T-helper 1 cell treated with Interleukin-12 subunit alpha and Interleukin-12 subunit beta and Interleukin-4 antibody, amounts not matched to agents 30 μg/mL and 1 μg/mL, for 36 hours (primary cell): ENCODE data around the gene IGFL3.
"Not testable (repeated sequence)": the region's sequence is repeated elsewhere in the genome, so short reads cannot be mapped to it uniquely, and the experiment has no call there.

ENCODE experiments used
- H3K27ac Mint-ChIP-seq: one replicate; pipeline ENCODE4 v1.8.0; 2021; ENCODE audit warnings: mild to moderate bottlenecking, mixed read lengths
- H3K27me3 Mint-ChIP-seq: one replicate; pipeline ENCODE4 v1.8.0; 2021; ENCODE audit warnings: low read depth, mixed read lengths
- H3K36me3 Mint-ChIP-seq: one replicate; pipeline ENCODE4 v1.8.0; 2021; ENCODE audit warnings: low read depth, mixed read lengths
- H3K4me1 Mint-ChIP-seq: one replicate; pipeline ENCODE4 v1.8.0; 2021; ENCODE audit warnings: low read depth, mixed read lengths
- H3K4me3 Mint-ChIP-seq: one replicate; pipeline ENCODE4 v1.8.0; 2021; ENCODE audit warnings: mild to moderate bottlenecking, moderate library complexity, mixed read lengths
- H3K9me3 Mint-ChIP-seq: one replicate; pipeline ENCODE4 v1.8.0; 2021; ENCODE audit warnings: mixed read lengths

IGFL3 gene

GRCh38 chr19:46124638-46125115 is at the start of gene IGFL3:
TSS of gene IGFL3 (minus strand) at chr19:46124688. CDS start at chr19:46124649, 39 bp downstream.
- Mint-ChIP-seq H3K9me3 (no peaks in the 10 kb centered on the region), H3K36me3 (no peaks in the 10 kb centered on the region), H3K27ac (no peak within 1 kb of the TSS), H3K4me3 (no peak within 1 kb of the TSS), H3K27me3 (peaks cover 63% of the 10 kb centered on the region), H3K4me1 (no peaks in the 10 kb centered on the region)

- Mint-ChIP-seq H3K9me3 (no peaks in the 10 kb centered on the region), H3K4me1 (no peaks in the 10 kb centered on the region), H3K27me3 (peaks cover 12% of the 10 kb centered on the region), H3K36me3 (no peaks in the 10 kb centered on the region), H3K4me3 (no peak overlapping the region), H3K27ac (no peak overlapping the region)
These were observed 49.5 kb upstream of the IGFL3 start for GRCh38 chr19:46173886-46174480.

- Mint-ChIP-seq H3K9me3 (peaks cover 18% of the 10 kb centered on the region), H3K4me3 (no peak overlapping the region), H3K27ac (no peak overlapping the region), H3K36me3 (no peaks in the 10 kb centered on the region), H3K4me1 (no peaks in the 10 kb centered on the region), H3K27me3 (peaks cover 17% of the 10 kb centered on the region)
These were observed 38.2 kb upstream of the IGFL3 start for GRCh38 chr19:46162731-46163130.

GRCh38 chr19:46161642-46162257 is 37.3 kb upstream of the IGFL3 start:
- not testable (repeated sequence) for H3K27ac Mint-ChIP-seq, H3K4me1 Mint-ChIP-seq, H3K4me3 Mint-ChIP-seq, H3K36me3 Mint-ChIP-seq
- peaks cover 18% of the 10 kb centered on the region for H3K9me3 Mint-ChIP-seq
- peaks cover 17% of the 10 kb centered on the region for H3K27me3 Mint-ChIP-seq

- H3K27ac Mint-ChIP-seq, result no peak overlapping the region
- H3K4me3 Mint-ChIP-seq, result no peak overlapping the region
- H3K27me3 Mint-ChIP-seq, result peaks cover 24% of the 10 kb centered on the region
- H3K36me3 Mint-ChIP-seq, result no peaks in the 10 kb centered on the region
- peaks cover 18% of the 10 kb centered on the region for H3K9me3 Mint-ChIP-seq
- H3K4me1 Mint-ChIP-seq, result no peaks in the 10 kb centered on the region
These were observed 35.8 kb upstream of the IGFL3 start for GRCh38 chr19:46160233-46160775.

GRCh38 chr19:46159418-46160232 is 35.1 kb upstream of the IGFL3 start:
- peaks cover 24% of the 10 kb centered on the region for H3K27me3 Mint-ChIP-seq
- no peaks in the 10 kb centered on the region for H3K36me3 Mint-ChIP-seq
- no peak overlapping the region for H3K4me3 Mint-ChIP-seq
- H3K4me1 Mint-ChIP-seq, result no peaks in the 10 kb centered on the region
- no peak overlapping the region for H3K27ac Mint-ChIP-seq
- H3K9me3 Mint-ChIP-seq, result peaks cover 18% of the 10 kb centered on the region

GRCh38 chr19:46155237-46155636 is 30.7 kb upstream of the IGFL3 start:
- no peak overlapping the region for H3K27ac Mint-ChIP-seq

GRCh38 chr19:46150606-46151005 is 26.1 kb upstream of the IGFL3 start:
- H3K36me3 Mint-ChIP-seq, result no peaks in the 10 kb centered on the region
- H3K27me3 Mint-ChIP-seq, result peaks cover 37% of the 10 kb centered on the region
- no peak overlapping the region for H3K27ac Mint-ChIP-seq
- H3K4me3 Mint-ChIP-seq, result no peak overlapping the region
- H3K9me3 Mint-ChIP-seq, result no peaks in the 10 kb centered on the region
- no peaks in the 10 kb centered on the region for H3K4me1 Mint-ChIP-seq

More at GRCh38 chr19:46155237-46155636, 30.7 kb upstream of the IGFL3 start:
- Mint-ChIP-seq H3K36me3 (no peaks in the 10 kb centered on the region), H3K4me1 (no peaks in the 10 kb centered on the region), H3K4me3 (no peak overlapping the region), H3K9me3 (no peaks in the 10 kb centered on the region), H3K27me3 (peaks cover 28% of the 10 kb centered on the region)

GRCh38 chr19:46147791-46148288 is 23.4 kb upstream of the IGFL3 start, which contains the start of gene IGFL2:
TSS of gene IGFL2 (plus strand) at chr19:46148238. CDS start at chr19:46148279, 41 bp downstream.
- Mint-ChIP-seq H3K4me1 (no peaks in the 10 kb centered on the region), H3K27me3 (peaks cover 35% of the 10 kb centered on the region), H3K9me3 (no peaks in the 10 kb centered on the region), H3K27ac (no peak within 1 kb of the TSS), H3K4me3 (no peak within 1 kb of the TSS), H3K36me3 (no peaks in the 10 kb centered on the region)

GRCh38 chr19:46147166-46147740 is 22.8 kb upstream of the IGFL3 start:
- H3K27me3 Mint-ChIP-seq, result peaks cover 35% of the 10 kb centered on the region

GRCh38 chr19:46144756-46145155 is 20.3 kb upstream of the IGFL3 start:
- Mint-ChIP-seq H3K4me3 (no peak overlapping the region), H3K27me3 (peaks cover 36% of the 10 kb centered on the region), H3K9me3 (no peaks in the 10 kb centered on the region)

More at GRCh38 chr19:46147166-46147740, 22.8 kb upstream of the IGFL3 start:
- H3K9me3 Mint-ChIP-seq, result no peaks in the 10 kb centered on the region
- no peaks in the 10 kb centered on the region for H3K4me1 Mint-ChIP-seq
- no peak overlapping the region for H3K4me3 Mint-ChIP-seq
- H3K27ac Mint-ChIP-seq, result no peak overlapping the region
- no peaks in the 10 kb centered on the region for H3K36me3 Mint-ChIP-seq

GRCh38 chr19:46142294-46142693 is 17.8 kb upstream of the IGFL3 start:
- Mint-ChIP-seq H3K4me3 (no peak overlapping the region), H3K27ac (no peak overlapping the region), H3K9me3 (no peaks in the 10 kb centered on the region), H3K36me3 (no peaks in the 10 kb centered on the region), H3K27me3 (peaks cover 32% of the 10 kb centered on the region), H3K4me1 (no peaks in the 10 kb centered on the region)

More at GRCh38 chr19:46144756-46145155, 20.3 kb upstream of the IGFL3 start:
- no peaks in the 10 kb centered on the region for H3K36me3 Mint-ChIP-seq
- H3K27ac Mint-ChIP-seq, result no peak overlapping the region
- H3K4me1 Mint-ChIP-seq, result no peaks in the 10 kb centered on the region

- no peaks in the 10 kb centered on the region for H3K9me3 Mint-ChIP-seq
- peaks cover 27% of the 10 kb centered on the region for H3K27me3 Mint-ChIP-seq
- no peak overlapping the region for H3K27ac Mint-ChIP-seq
- H3K36me3 Mint-ChIP-seq, result no peaks in the 10 kb centered on the region
- no peak overlapping the region for H3K4me3 Mint-ChIP-seq
- no peaks in the 10 kb centered on the region for H3K4me1 Mint-ChIP-seq
These were observed 16.9 kb upstream of the IGFL3 start for GRCh38 chr19:46141421-46141820.

GRCh38 chr19:46137915-46138473 is 13.5 kb upstream of the IGFL3 start:
- Mint-ChIP-seq H3K9me3 (no peaks in the 10 kb centered on the region), H3K27ac (no peak overlapping the region), H3K27me3 (peaks cover 22% of the 10 kb centered on the region)

More at GRCh38 chr19:46137915-46138473, 13.5 kb upstream of the IGFL3 start:
- Mint-ChIP-seq H3K4me3 (no peak overlapping the region), H3K36me3 (peaks cover 2% of the 10 kb centered on the region), H3K4me1 (peaks cover 2% of the 10 kb centered on the region)
